ENCODE data around the gene KIAA1210.

The KIAA1210 gene

DNA sequence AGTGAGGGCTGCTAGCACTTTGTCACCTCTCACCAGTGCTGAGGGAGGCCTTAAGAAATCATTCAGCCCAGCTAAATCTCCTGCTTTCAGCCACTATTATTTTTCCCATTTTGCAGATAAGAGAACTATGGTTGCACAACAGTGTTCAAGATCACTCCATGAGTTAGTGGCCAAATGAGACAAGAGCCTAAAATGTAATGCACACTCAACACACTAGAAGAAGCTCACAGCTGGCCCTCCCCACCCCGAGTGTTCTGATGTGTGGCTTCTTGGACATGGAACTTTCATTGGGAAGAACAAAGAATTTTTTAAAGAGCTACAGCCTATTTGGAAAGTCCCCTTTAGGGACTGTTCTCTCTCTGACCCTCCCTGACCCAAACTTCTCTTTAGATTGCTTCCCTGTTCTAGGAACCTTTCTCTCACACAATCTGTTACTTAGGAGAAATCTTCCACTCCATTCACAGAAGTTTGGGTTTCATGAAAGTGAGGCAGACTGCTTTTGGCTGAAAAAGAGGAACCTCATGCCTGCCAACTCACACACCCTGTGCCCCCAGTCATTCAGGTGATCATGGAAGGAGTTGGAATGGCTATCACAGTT, 98.8 kb downstream of the KIAA1210 start:
- no peak overlapping the region for H3K4me3 ChIP-seq (replicated peaks; ENCODE audit: low read depth, low read length)
- DNase-seq (ENCODE audit: low read depth) = peak; percentile 22
- TF ChIP-seq, protein P1, sequence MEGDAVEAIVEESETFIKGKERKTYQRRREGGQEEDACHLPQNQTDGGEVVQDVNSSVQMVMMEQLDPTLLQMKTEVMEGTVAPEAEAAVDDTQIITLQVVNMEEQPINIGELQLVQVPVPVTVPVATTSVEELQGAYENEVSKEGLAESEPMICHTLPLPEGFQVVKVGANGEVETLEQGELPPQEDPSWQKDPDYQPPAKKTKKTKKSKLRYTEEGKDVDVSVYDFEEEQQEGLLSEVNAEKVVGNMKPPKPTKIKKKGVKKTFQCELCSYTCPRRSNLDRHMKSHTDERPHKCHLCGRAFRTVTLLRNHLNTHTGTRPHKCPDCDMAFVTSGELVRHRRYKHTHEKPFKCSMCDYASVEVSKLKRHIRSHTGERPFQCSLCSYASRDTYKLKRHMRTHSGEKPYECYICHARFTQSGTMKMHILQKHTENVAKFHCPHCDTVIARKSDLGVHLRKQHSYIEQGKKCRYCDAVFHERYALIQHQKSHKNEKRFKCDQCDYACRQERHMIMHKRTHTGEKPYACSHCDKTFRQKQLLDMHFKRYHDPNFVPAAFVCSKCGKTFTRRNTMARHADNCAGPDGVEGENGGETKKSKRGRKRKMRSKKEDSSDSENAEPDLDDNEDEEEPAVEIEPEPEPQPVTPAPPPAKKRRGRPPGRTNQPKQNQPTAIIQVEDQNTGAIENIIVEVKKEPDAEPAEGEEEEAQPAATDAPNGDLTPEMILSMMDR (IDR thresholded peaks at IDR 0.05; ENCODE audit: low read length, missing control alignments) = no peak
